Stimulated activated CD4-positive, alpha-beta T cell treated with anti-CD3 and anti-CD28 coated beads, Interleukin-4, amount 100 ng/mL, for 48 hours (primary cell): Measurements from ENCODE around the gene TRAT1.

Experiments
- DNase-seq, 2 donors: peaks; one replicate each; pipeline ENCODE4 v3.0.0-alpha.2; 2020; ENCODE audit warnings: low read depth in 2 of 2

Gene TRAT1

GRCh38 chr3:108861401-108861800 is 38.8 kb downstream of the TRAT1 start:
- DNase-seq = no peak

DNA sequence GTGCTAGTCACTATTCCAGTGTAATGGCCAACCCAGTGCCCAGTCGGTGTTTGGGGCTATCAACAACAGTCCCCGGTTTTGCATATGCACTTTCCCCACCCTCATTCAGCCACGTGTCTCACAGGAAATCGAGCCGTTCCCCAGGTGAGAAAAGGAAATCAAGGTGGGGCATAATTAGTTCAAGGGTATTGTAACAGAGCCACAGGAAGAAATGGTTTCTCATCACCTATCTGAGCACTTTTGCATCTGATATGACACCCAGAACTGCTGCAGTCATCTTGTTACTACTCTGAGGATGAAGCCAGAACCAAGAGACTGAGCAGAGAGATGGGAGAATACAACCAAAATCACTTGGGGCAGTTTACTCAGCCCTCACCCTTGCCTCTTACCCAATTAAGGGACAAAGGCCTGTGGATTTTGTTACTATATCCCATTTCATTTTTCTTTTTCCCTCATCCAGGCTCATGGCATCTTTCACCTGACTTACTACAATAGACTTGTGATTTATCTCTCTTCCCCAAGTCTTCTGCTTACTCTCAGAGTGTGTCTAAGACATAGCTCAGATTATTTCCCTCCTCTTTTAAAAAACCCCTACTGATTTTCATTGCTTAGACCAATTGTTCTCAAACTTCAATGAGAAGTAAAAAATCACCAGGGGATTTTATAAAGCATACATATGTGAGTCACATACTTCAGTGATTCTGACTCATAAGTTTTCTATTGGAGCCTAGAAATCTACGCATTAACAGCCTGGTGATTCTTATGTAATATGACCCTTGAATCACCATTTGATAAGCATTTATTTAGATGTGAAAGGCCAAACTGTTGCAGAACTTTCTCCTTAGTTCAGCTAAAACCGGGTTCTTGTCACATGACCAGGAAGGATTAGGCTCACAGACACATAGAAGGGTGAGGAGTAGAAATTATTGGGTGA is 40.5 kb downstream of the TRAT1 start:
- no peak for DNase-seq

DNA sequence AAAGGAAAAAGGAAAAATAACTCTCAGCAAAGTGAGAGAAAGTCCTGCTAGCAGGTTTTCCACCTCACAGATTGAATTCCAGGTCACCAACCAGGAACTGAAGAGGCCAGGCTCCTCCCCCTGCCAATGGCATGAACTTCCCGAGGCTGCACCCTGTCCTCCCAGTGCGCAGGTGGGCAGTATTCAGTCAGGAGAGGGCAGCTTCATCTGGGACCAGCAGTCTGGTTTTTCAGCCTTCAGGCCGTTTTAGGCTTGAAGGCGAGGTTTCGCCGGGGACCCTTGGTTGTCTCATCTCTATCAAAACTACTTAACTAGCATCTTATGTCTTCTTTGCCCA is 41.2 kb downstream of the TRAT1 start:
- DNase-seq = no peak

DNA sequence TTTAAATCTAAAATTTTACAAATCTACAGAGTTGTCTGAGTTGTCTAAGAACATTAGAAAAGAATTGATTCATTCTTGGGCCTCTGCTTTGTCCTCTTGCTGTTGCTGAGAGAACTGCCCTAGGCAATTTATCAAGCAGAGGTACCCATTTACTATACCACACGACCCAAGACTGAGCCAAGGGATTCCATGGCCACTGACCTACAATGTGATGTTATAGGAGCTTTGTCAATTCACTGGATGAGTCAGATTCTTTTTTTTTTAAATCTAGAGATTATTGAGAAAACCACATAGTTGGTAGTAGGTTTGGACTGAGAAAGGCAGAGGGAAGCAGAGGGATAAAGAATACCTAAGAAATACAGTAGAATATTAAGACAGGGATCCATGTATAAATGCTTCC is 55.3 kb downstream of the TRAT1 start:
- no peak for DNase-seq

DNA sequence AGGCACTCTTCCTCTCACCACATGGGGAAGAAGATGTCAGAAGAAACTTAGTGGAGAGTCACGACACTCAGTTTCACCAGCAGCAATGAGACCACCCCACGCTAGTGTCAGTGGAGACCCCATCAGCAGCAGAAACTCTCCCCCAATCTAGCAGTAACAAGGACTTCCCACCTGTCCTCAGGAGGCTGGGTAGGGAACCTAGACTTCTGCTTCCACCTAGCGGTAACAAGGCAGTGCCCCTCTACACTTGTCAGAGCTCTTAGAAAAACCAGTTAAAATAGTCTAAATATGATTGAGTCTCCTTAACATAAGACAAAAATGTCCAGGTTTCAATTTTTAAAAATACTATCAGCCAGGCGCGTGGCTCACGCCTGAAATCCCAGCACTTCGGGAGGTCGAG is 57.3 kb downstream of the TRAT1 start:
- no peak for DNase-seq

GRCh38 chr3:108882762-108883161 is 60.2 kb downstream of the TRAT1 start:
- DNase-seq = no peak

- no peak for DNase-seq
Observed at GRCh38 chr3:108883373-108883772, 60.8 kb downstream of the TRAT1 start.

GRCh38 chr3:108887121-108887520 is 64.5 kb downstream of the TRAT1 start:
- DNase-seq = no peak

DNA sequence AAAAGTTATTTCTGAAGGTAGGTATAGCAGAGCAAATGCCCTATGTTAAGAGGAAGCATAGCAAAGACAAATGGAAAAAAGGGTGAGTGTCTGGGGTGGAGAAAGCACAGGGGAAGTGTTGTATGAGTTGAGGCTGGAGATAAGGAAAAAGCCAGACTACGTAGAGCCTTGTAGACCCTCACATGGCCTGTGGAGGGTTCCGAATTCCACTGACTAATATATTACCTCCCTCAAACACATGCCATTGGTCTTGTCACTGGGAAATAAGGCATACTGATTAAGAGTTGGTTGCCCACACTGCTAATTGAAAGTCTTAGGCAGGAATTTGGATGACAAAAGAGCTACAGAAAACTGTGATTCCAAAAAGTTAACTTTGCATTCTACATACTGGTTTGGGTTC is 65.2 kb downstream of the TRAT1 start:
- no peak for DNase-seq

DNA sequence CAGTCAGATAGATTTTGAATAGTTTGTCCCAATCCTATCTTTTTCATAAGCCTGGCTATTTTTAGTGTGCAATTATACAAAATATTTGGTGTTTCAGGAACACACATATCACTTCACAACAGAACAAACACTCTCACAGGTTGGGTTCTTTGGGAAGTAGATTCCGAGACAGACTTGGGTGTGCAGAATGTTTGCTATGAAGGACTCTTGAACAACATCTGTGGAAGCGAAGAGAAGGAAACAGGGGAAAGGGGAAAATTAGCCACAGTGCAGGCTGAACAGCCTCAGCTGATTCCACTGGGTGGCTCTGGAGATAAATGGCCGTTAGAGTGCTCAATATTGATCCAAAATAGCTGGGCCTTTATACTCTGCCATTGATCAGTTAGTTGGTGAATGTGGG is 69.2 kb downstream of the TRAT1 start:
- no peak for DNase-seq

GRCh38 chr3:108894981-108895380 is 72.4 kb downstream of the TRAT1 start:
- no peak for DNase-seq

DNA sequence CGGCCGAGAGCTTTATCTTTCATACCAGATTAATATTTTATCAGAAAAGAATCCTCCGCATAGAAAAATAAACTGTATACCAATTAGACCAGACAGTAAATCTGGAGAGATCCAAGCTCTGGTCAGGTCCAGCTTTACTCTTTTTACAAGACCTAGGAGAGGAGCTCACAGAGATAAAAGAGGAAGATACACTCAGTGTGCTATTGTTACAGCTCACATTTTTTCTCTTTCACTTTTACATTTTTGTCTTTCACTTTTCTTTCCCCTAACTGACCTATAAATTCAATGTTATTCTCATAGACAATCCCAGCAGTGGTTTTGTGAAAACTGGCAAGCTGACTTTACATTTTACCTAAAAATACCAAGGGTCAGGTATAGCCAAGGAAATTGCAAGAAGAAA is 75.3 kb downstream of the TRAT1 start:
- no peak for DNase-seq

DNA sequence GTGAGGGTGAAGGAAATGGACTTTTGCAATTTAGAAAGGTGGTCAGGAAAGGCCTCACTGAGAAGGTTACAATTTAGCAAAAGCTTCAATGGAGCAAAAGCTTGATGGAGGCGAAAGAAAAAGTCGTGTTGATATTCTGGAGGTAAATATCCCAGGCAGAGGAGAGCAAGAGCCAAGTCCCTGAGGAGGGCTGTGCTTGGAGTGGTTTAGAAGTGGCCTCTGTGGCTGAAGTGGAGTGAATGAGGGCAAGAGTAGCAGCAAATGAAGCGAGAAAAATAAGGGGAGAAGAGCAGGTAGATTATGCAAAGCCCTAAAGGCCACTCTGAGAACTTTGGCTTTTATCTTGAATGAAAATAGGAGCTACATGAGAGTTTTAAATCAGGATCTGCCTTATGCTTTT is 76.9 kb downstream of the TRAT1 start:
- DNase-seq = no peak
